ENCODE data around the gene LIN7A.

DNA sequence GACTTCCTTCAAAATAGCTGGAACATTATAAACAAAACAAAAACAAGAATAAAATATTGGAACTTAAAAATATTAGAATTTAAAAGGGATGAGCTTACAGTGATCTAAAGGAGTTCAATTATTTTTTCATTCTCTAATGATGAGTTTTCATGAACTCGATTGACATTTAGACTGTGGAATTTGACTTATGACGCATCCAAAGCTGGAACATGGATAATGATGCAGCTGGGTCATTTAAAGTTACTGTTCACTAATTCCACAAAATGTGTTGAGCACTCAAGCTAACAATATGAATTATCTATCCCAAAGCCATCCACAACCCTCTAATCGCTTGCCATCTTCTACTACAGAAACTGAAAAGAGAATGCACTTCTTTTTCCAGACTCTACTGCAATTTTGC is 42.5 kb downstream of the LIN7A start:
- TF ChIP-seq, protein P1, sequence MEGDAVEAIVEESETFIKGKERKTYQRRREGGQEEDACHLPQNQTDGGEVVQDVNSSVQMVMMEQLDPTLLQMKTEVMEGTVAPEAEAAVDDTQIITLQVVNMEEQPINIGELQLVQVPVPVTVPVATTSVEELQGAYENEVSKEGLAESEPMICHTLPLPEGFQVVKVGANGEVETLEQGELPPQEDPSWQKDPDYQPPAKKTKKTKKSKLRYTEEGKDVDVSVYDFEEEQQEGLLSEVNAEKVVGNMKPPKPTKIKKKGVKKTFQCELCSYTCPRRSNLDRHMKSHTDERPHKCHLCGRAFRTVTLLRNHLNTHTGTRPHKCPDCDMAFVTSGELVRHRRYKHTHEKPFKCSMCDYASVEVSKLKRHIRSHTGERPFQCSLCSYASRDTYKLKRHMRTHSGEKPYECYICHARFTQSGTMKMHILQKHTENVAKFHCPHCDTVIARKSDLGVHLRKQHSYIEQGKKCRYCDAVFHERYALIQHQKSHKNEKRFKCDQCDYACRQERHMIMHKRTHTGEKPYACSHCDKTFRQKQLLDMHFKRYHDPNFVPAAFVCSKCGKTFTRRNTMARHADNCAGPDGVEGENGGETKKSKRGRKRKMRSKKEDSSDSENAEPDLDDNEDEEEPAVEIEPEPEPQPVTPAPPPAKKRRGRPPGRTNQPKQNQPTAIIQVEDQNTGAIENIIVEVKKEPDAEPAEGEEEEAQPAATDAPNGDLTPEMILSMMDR (conservative IDR thresholded peaks at IDR 0.05 in 1 of 2, IDR thresholded peaks at IDR 0.05 in 1 of 2; ENCODE audit: low read depth in 1 of 2, low read length in 2 of 2): no peak
- TF ChIP-seq EZH2 (IDR thresholded peaks at IDR 0.05; ENCODE audit: low read length, missing control alignments): no peak
